ENCODE results near the gene GTF3C4.

Gene GTF3C4

GRCh38 chr9:132743931-132744479, 73.7 kb downstream of the GTF3C4 start:
- Histone ChIP-seq H3K9me3 (ENCODE audit: severe bottlenecking) (no peaks in the 10 kb centered on the region), H3K27me3 (ENCODE audit: insufficient read depth, poor library complexity, severe bottlenecking) (peaks cover 30% of the 10 kb centered on the region), H3K4me1 (ENCODE audit: insufficient read depth, poor library complexity, severe bottlenecking) (no peaks in the 10 kb centered on the region), H3K27ac (ENCODE audit: poor library complexity, severe bottlenecking) (no peak overlapping the region), H3K4me3 (ENCODE audit: severe bottlenecking) (no peak overlapping the region), H3K36me3 (ENCODE audit: low read depth) (no peaks in the 10 kb centered on the region)
- DNase-seq (ENCODE audit: low spot score) (no peak), ATAC-seq (ENCODE audit: low read depth) (no peak)
- TF ChIP-seq CTCF (IDR thresholded peaks at IDR 0.05; ENCODE audit: poor library complexity, severe bottlenecking): no peak
